Stimulated activated CD4-positive, alpha-beta T cell treated with anti-CD3 and anti-CD28 coated beads, Interleukin-4, amount 100 ng/mL, for 24 hours (primary cell): ENCODE measurements around the gene CSNK2A1.

ENCODE experiments used
- DNase-seq: peaks from one replicate; pipeline ENCODE4 v3.0.0-alpha.2; 2020

CSNK2A1 gene

GRCh38 chr20:445514-446336, 97.9 kb downstream of the CSNK2A1 start:
- no peak for DNase-seq

GRCh38 chr20:444862-445426, 98.6 kb downstream of the CSNK2A1 start:
- DNase-seq = no peak

GRCh38 chr20:444117-444516, 99.5 kb downstream of the CSNK2A1 start:
- no peak for DNase-seq

GRCh38 chr20:443223-443775, 100.3 kb downstream of the CSNK2A1 start:
- DNase-seq = no peak

- no peak for DNase-seq
Measured at GRCh38 chr20:440636-441035, 103.0 kb downstream of the CSNK2A1 start.

- DNase-seq = no peak
Measured at GRCh38 chr20:440148-440547, 103.4 kb downstream of the CSNK2A1 start.

- DNase-seq = peak; percentile 51
Measured at GRCh38 chr20:438571-439469, 104.8 kb downstream of the CSNK2A1 start.

- DNase-seq = no peak
Measured at GRCh38 chr20:437787-438486, 105.7 kb downstream of the CSNK2A1 start.

GRCh38 chr20:436476-436875, 107.1 kb downstream of the CSNK2A1 start:
- DNase-seq = no peak

GRCh38 chr20:435558-435957, 108.0 kb downstream of the CSNK2A1 start:
- DNase-seq = no peak

GRCh38 chr20:434661-435419, 108.8 kb downstream of the CSNK2A1 start:
- DNase-seq = no peak

- no peak for DNase-seq
Measured at GRCh38 chr20:434221-434620, 109.4 kb downstream of the CSNK2A1 start.

GRCh38 chr20:433300-433975, 110.2 kb downstream of the CSNK2A1 start:
- peak; percentile 73 for DNase-seq

GRCh38 chr20:432677-433299, 110.8 kb downstream of the CSNK2A1 start:
- no peak for DNase-seq

GRCh38 chr20:432208-432607, 111.4 kb downstream of the CSNK2A1 start:
- DNase-seq = no peak

- peak; percentile 27 for DNase-seq
Measured at GRCh38 chr20:431012-431904, 112.3 kb downstream of the CSNK2A1 start.

GRCh38 chr20:430091-430999, 113.2 kb downstream of the CSNK2A1 start:
- DNase-seq = no peak

- no peak for DNase-seq
Measured at GRCh38 chr20:428658-429200, 114.9 kb downstream of the CSNK2A1 start.
